SK-N-SH (cell line): ENCODE results near the gene EDARADD. TPM values are rescaled to one million over a fixed set of nuclear protein-coding genes. Genes with fewer than 3 reads are reported as not detected.

Source experiments
- CTCF ChIA-PET: fragments of 300-600, 350-600 bp; formaldehyde crosslinking; extraction: SDS; loops from one replicate; lab custom pipeline; 2021; lab: Yijun Ruan, JAX
- POLR2A ChIA-PET: fragments of 350-600 bp; sonication (Branson Sonifier 250); formaldehyde crosslinking; extraction: SDS; loops from one replicate; lab custom pipeline; 2020; ENCODE audit warnings: antibody characterized with exemption, inconsistent platforms; lab: Yijun Ruan, JAX
- DNase-seq: peaks from one replicate; pipeline ENCODE4 v3.0.0; 2012
- H2AFZ ChIP-seq: fragments of 200-600 bp; sonication (generic); 2 replicates; pipeline ENCODE4 v1.8.1; 2016; ENCODE audit warnings: antibody characterized with exemption, mild to moderate bottlenecking, low read depth
- H3F3A ChIP-seq: fragments of 200-600 bp; sonication (generic); replicated peaks from 2 replicates; pipeline ENCODE3; 2016; ENCODE audit warnings: antibody characterized with exemption, mild to moderate bottlenecking; ENCODE audit not compliant: insufficient read depth
- H3K27ac ChIP-seq, 2 experiments: fragments of 200-500 bp in 1 of 2; fragments of 200-600 bp in 1 of 2; sonication (Bioruptor generic) in 1 of 2; sonication (generic), shearing (Covaris generic) in 1 of 2; 2 replicates each; pipeline versions ENCODE4 v1.5.1 to v1.6.1; 2014 to 2016; ENCODE audit warnings: low read depth in 2 of 2, inconsistent platforms in 1 of 2, low read length in 1 of 2, mild to moderate bottlenecking in 1 of 2, mixed read lengths in 1 of 2
- H3K27me3 ChIP-seq: fragments of 200-600 bp; sonication (generic), shearing (Covaris generic); 2 replicates; pipeline ENCODE4 v1.6.1; 2016; ENCODE audit warnings: mixed run types; ENCODE audit not compliant: insufficient read depth
- H3K36me3 ChIP-seq, 2 experiments: fragments of 200-500 bp in 1 of 2; fragments of 200-600 bp in 1 of 2; sonication (Bioruptor generic) in 1 of 2; sonication (generic) in 1 of 2; replicated peaks in 1 of 2; 2 replicates each; pipeline versions ENCODE3 to v1.5.1; 2014 to 2016; ENCODE audit warnings: low read length in 1 of 2, mild to moderate bottlenecking in 1 of 2; ENCODE audit not compliant: insufficient read depth in 2 of 2, control insufficient read depth in 1 of 2
- H3K4me1 ChIP-seq, 2 experiments: fragments of 200-500 bp in 1 of 2; fragments of 200-600 bp in 1 of 2; sonication (Bioruptor generic) in 1 of 2; sonication (generic), shearing (Covaris generic) in 1 of 2; 2 replicates each; pipeline versions ENCODE4 v1.5.1 to v1.6.1; 2014 to 2016; ENCODE audit warnings: low read depth in 1 of 2, low read length in 1 of 2, mixed run types in 1 of 2; ENCODE audit not compliant: insufficient read depth in 2 of 2, control insufficient read depth in 1 of 2
- H3K4me2 ChIP-seq: fragments of 200-600 bp; sonication (generic), shearing (Covaris generic); 2 replicates; pipeline ENCODE4 v1.6.1; 2017; ENCODE audit warnings: mixed run types
- H3K4me3 ChIP-seq, 2 experiments: fragments of 200-500 bp in 1 of 2; fragments of 200-600 bp in 1 of 2; sonication (Bioruptor generic) in 1 of 2; sonication (generic), shearing (Covaris generic) in 1 of 2; 2 replicates each; pipeline versions ENCODE4 v1.5.1 to v1.8.1; 2014 to 2016; ENCODE audit warnings: low read depth in 2 of 2, inconsistent platforms in 1 of 2, low read length in 1 of 2, mild to moderate bottlenecking in 1 of 2, mixed read lengths in 1 of 2, moderate library complexity in 1 of 2
- H3K79me2 ChIP-seq: fragments of 200-600 bp; sonication (generic); 2 replicates; pipeline ENCODE4 v1.8.1; 2017; ENCODE audit warnings: mild to moderate bottlenecking; ENCODE audit not compliant: insufficient read depth
- H3K9ac ChIP-seq: fragments of 200-600 bp; sonication (generic); 2 replicates; pipeline ENCODE4 v1.6.1; 2017; ENCODE audit warnings: mixed run types
- H3K9me2 ChIP-seq: fragments of 200-600 bp; sonication (generic); 2 replicates; pipeline ENCODE4 v1.6.1; 2017; ENCODE audit warnings: mixed run types
- H3K9me3 ChIP-seq: fragments of 200-600 bp; sonication (generic); 2 replicates; pipeline ENCODE4 v1.6.1; 2017; ENCODE audit warnings: mixed run types, mild to moderate bottlenecking, moderate library complexity
- H4K20me1 ChIP-seq: fragments of 200-600 bp; sonication (generic); 2 replicates; pipeline ENCODE4 v1.6.1; 2017; ENCODE audit warnings: mild to moderate bottlenecking, mixed run types; ENCODE audit not compliant: insufficient read depth
- CHD2 ChIP-seq: fragments of 150-350 bp; IDR thresholded peaks from 2 replicates; pipeline ENCODE4 v1.6.1; 2018; ENCODE audit warnings: low read length; ENCODE audit not compliant: partially characterized antibody
- GABPA ChIP-seq: IDR thresholded peaks from 2 replicates; pipeline ENCODE4 v1.4.0; 2012; ENCODE audit warnings: low read depth, mild to moderate bottlenecking
- GATA2 ChIP-seq: sonication (generic); formaldehyde crosslinking; IDR thresholded peaks from 2 replicates; pipeline ENCODE4 v1.5.0; 2020; ENCODE audit warnings: mild to moderate bottlenecking, missing genetic modification reagents
- MAX ChIP-seq: IDR thresholded peaks from 2 replicates; pipeline ENCODE4 v1.4.0; 2012; ENCODE audit warnings: low read depth
- MEF2A ChIP-seq: IDR thresholded peaks from 2 replicates; pipeline ENCODE4 v1.4.0; 2012; ENCODE audit warnings: low read depth, borderline replicate concordance
- NFIC ChIP-seq: IDR thresholded peaks from 2 replicates; pipeline ENCODE4 v1.4.0; 2012; ENCODE audit warnings: borderline replicate concordance
- NRF1 ChIP-seq: IDR thresholded peaks from 2 replicates; pipeline ENCODE4 v1.6.1; 2012; ENCODE audit warnings: low read depth, mild to moderate bottlenecking, low read length
- RAD21 ChIP-seq: IDR thresholded peaks from 2 replicates; pipeline ENCODE4 v1.6.1; 2012; ENCODE audit warnings: mild to moderate bottlenecking, low read length
- RCOR1 ChIP-seq: fragments of 150-350 bp; IDR thresholded peaks from 2 replicates; pipeline ENCODE4 v1.6.1; 2017; ENCODE audit warnings: antibody characterized with exemption, low read length
- RFX5 ChIP-seq: IDR thresholded peaks from 2 replicates; pipeline ENCODE4 v1.6.1; 2012; ENCODE audit warnings: mild to moderate bottlenecking, improper control_type of control experiment, low read length
- RXRA ChIP-seq: IDR thresholded peaks from 2 replicates; pipeline ENCODE4 v1.4.0; 2012; ENCODE audit warnings: low read depth, mild to moderate bottlenecking, borderline replicate concordance
- TCF12 ChIP-seq: IDR thresholded peaks from 2 replicates; pipeline ENCODE4 v1.4.0; 2012
- TEAD4 ChIP-seq: IDR thresholded peaks from 2 replicates; pipeline ENCODE4 v1.4.0; 2012; ENCODE audit warnings: mild to moderate bottlenecking, borderline replicate concordance; ENCODE audit not compliant: insufficient read depth
- WGBS: methylation state at CpG from one replicate; pipeline ENCODE4 v1.1.6; 2017; ENCODE audit warnings: low lambda C conversion rate; 5-methylcytosine and 5-hydroxymethylcytosine counted together
- polyA plus RNA-seq, 3 experiments: library from polyadenylated mRNA; depleted of rRNA; stranded (reverse); fragments of >200 nt; gene quantifications; 2 replicates each; pipeline ENCODE4 v1.2.3, GENCODE V29; 2012
- TF ChIP-seq, protein P1 (sequence below): fragments of 150-350 bp; IDR thresholded peaks from 2 replicates; pipeline ENCODE4 v1.6.1; 2016; ENCODE audit warnings: mild to moderate bottlenecking, low read depth, low read length
- TF ChIP-seq, protein P2 (sequence below): IDR thresholded peaks from 2 replicates; pipeline ENCODE4 v1.4.0; 2012; ENCODE audit warnings: low read depth, borderline replicate concordance
- TF ChIP-seq, protein P3 (sequence below): fragments of 150-350 bp; IDR thresholded peaks from 2 replicates; pipeline ENCODE4 v1.6.1; 2017; ENCODE audit warnings: antibody characterized with exemption, low read length, low read depth, borderline replicate concordance
- TF ChIP-seq, protein P4 (sequence below): IDR thresholded peaks from 2 replicates; pipeline ENCODE4; 2012
- TF ChIP-seq, protein P5 (sequence below): IDR thresholded peaks from 2 replicates; pipeline ENCODE4 v1.4.0; 2012; ENCODE audit warnings: low read depth, borderline replicate concordance

Gene EDARADD
- polyA plus RNA-seq, 1 of the 3 experiments (the other 2 are of a cell fraction) = not detected

DNA sequence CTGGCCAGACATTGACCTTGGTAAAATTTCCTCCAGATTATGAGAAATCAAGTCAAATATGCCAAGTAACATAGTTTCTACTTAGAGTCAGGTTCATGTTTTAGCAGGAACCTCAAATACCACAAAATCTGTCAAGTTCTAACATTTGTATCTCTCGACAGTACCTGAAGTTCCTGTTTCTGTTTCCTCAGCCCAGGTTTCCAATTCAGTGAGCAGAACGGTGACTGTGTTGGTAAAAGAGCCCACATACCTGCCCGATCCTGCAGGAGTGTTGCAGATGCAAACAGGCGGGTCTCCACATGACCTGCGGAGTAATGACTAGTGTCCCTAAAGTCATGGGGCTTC is 71.8 kb downstream of the EDARADD start:
- no peaks in the 10 kb centered on the region for H3K79me2 ChIP-seq
- H3F3A ChIP-seq = no peaks in the 10 kb centered on the region
- no peaks in the 10 kb centered on the region for H3K9me2 ChIP-seq
- TF ChIP-seq, protein P1, sequence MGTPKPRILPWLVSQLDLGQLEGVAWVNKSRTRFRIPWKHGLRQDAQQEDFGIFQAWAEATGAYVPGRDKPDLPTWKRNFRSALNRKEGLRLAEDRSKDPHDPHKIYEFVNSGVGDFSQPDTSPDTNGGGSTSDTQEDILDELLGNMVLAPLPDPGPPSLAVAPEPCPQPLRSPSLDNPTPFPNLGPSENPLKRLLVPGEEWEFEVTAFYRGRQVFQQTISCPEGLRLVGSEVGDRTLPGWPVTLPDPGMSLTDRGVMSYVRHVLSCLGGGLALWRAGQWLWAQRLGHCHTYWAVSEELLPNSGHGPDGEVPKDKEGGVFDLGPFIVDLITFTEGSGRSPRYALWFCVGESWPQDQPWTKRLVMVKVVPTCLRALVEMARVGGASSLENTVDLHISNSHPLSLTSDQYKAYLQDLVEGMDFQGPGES = no peak
- TF ChIP-seq, protein P2, sequence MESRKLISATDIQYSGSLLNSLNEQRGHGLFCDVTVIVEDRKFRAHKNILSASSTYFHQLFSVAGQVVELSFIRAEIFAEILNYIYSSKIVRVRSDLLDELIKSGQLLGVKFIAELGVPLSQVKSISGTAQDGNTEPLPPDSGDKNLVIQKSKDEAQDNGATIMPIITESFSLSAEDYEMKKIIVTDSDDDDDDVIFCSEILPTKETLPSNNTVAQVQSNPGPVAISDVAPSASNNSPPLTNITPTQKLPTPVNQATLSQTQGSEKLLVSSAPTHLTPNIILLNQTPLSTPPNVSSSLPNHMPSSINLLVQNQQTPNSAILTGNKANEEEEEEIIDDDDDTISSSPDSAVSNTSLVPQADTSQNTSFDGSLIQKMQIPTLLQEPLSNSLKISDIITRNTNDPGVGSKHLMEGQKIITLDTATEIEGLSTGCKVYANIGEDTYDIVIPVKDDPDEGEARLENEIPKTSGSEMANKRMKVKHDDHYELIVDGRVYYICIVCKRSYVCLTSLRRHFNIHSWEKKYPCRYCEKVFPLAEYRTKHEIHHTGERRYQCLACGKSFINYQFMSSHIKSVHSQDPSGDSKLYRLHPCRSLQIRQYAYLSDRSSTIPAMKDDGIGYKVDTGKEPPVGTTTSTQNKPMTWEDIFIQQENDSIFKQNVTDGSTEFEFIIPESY = no peak
- TF ChIP-seq CHD2 (no peak), MAX (no peak), TEAD4 (no peak), RXRA (no peak), MEF2A (no peak), RFX5 (no peak), GATA2 (CRISPR knock-in tag) (no peak)
- TF ChIP-seq, protein P3, sequence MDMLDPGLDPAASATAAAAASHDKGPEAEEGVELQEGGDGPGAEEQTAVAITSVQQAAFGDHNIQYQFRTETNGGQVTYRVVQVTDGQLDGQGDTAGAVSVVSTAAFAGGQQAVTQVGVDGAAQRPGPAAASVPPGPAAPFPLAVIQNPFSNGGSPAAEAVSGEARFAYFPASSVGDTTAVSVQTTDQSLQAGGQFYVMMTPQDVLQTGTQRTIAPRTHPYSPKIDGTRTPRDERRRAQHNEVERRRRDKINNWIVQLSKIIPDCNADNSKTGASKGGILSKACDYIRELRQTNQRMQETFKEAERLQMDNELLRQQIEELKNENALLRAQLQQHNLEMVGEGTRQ = no peak
- TF ChIP-seq, protein P4, sequence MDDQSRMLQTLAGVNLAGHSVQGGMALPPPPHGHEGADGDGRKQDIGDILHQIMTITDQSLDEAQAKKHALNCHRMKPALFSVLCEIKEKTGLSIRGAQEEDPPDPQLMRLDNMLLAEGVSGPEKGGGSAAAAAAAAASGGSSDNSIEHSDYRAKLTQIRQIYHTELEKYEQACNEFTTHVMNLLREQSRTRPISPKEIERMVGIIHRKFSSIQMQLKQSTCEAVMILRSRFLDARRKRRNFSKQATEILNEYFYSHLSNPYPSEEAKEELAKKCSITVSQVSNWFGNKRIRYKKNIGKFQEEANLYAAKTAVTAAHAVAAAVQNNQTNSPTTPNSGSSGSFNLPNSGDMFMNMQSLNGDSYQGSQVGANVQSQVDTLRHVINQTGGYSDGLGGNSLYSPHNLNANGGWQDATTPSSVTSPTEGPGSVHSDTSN = no peak
- TF ChIP-seq, all 33 proteins: peak for 0
- no peaks in the 10 kb centered on the region; the same call in 1 of the 2 replicates for H3K27me3 ChIP-seq
- no peaks in the 10 kb centered on the region for H3K36me3 ChIP-seq
- H3K4me1 ChIP-seq = peaks cover 0 to 2% of the 10 kb centered on the region in 2 experiments; a peak in 1 of 4 replicates
- no peak overlapping the region for H2AFZ ChIP-seq
- no peak overlapping the region for H3K4me2 ChIP-seq
- 67% methylated on average over 5 of the region's 5 CpGs for WGBS
- H4K20me1 ChIP-seq = no peaks in the 10 kb centered on the region
- no peak overlapping the region for H3K27ac ChIP-seq
- POLR2A ChIA-PET = no interaction called here
- H3K9me3 ChIP-seq = no peaks in the 10 kb centered on the region
- H3K4me3 ChIP-seq = no peak overlapping the region
- CTCF ChIA-PET = no interaction called here
- no peak for DNase-seq
- H3K9ac ChIP-seq = no peak overlapping the region

GRCh38 chr1:236467327-236467641 is 73.2 kb downstream of the EDARADD start:
- Histone ChIP-seq H3F3A (no peaks in the 10 kb centered on the region), H3K27ac (no peak overlapping the region), H4K20me1 (no peaks in the 10 kb centered on the region), H3K9me3 (no peaks in the 10 kb centered on the region), H3K9me2 (no peaks in the 10 kb centered on the region), H3K4me2 (no peak overlapping the region), H3K36me3 (no peaks in the 10 kb centered on the region), H3K27me3 (no peaks in the 10 kb centered on the region; the same call in 1 of the 2 replicates), H3K4me1 (peaks cover 0 to 4% of the 10 kb centered on the region in 2 experiments; a peak in 1 of 4 replicates), H2AFZ (no peak overlapping the region), H3K4me3 (no peak overlapping the region), H3K9ac (no peak overlapping the region), H3K79me2 (no peaks in the 10 kb centered on the region)
- DNase-seq = no peak
- ChIA-PET CTCF (interaction anchor here (0.9 kb wide), 1 partner anchor 363 kb away, joined by 3 read pairs; no protein-coding TSS in a partner anchor), POLR2A (no interaction called here)
- WGBS = 74% methylated on average over 5 of the region's 5 CpGs
- TF ChIP-seq, protein P2 = no peak
- TF ChIP-seq RFX5 (no peak), RAD21 (no peak), RCOR1 (no peak), NRF1 (no peak), TEAD4 (no peak), GABPA (no peak), NFIC (no peak), TCF12 (no peak), MEF2A (no peak)
- TF ChIP-seq, protein P5, sequence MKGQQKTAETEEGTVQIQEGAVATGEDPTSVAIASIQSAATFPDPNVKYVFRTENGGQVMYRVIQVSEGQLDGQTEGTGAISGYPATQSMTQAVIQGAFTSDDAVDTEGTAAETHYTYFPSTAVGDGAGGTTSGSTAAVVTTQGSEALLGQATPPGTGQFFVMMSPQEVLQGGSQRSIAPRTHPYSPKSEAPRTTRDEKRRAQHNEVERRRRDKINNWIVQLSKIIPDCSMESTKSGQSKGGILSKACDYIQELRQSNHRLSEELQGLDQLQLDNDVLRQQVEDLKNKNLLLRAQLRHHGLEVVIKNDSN = no peak
- TF ChIP-seq, protein P1 = no peak
